Measurements from ENCODE around the gene APOL1. TPM values are rescaled to one million over a fixed set of nuclear protein-coding genes. Genes with fewer than 3 reads are reported as not detected.
A peak's percentile ranks its signal among the peaks of the same experiment; 100 is the strongest.

APOL1 gene
- total and polyA plus RNA-seq, 10 of the 15 experiments (the other 5 are each of a cell fraction or from before 2014, with no cell fraction given), result 9.0 to 42.0 (median 17.6) TPM

GRCh38 chr22:36227396-36227795 lies 25.5 kb upstream of the APOL1 start:
- CTCF ChIA-PET, result interaction anchor here (1.2 to 2.6 kb wide), 3 partner anchors 10 to 32 kb away, joined by 3 to 6 read pairs (median 6); partner anchors contain the start of gene APOL2
- 82% methylated on average over 9 of the region's 9 CpGs for WGBS (ENCODE audit: insufficient coverage, insufficient replicate concordance, low lambda C conversion rate, missing lambda C conversion rate)

GRCh38 chr22:36227806-36228205 lies 25.1 kb upstream of the APOL1 start:
- Histone ChIP-seq H3K36me3 (ENCODE audit: control insufficient read depth in 2 of 2, insufficient read depth in 2 of 2, low read length in 1 of 2) (peaks cover 5 to 20% of the 10 kb centered on the region in 2 experiments), H3K4me1 (ENCODE audit: control insufficient read depth, insufficient read depth, low read length) (peaks cover under 1% of the 10 kb centered on the region), H3K27ac (ENCODE audit: control insufficient read depth, insufficient read depth) (no peak overlapping the region), H3K4me2 (ENCODE audit: control insufficient read depth, insufficient read depth) (no peak overlapping the region), H3K9ac (ENCODE audit: control insufficient read depth, insufficient read depth, low read length) (no peak overlapping the region), H3K9me3 (replicated peaks; ENCODE audit: control insufficient read depth, insufficient read depth, low read length) (no peaks in the 10 kb centered on the region), H3K79me2 (ENCODE audit: control insufficient read depth, insufficient read depth, low read length) (no peaks in the 10 kb centered on the region), H2AFZ (ENCODE audit: control insufficient read depth, low read depth, low read length) (no peak overlapping the region), H3K4me3 (no peak overlapping the region), H4K20me1 (ENCODE audit: control insufficient read depth, insufficient read depth) (no peaks in the 10 kb centered on the region), H3K27me3 (replicated peaks in 1 of 2; ENCODE audit: control insufficient read depth in 2 of 2, insufficient read depth in 2 of 2, low read length in 1 of 2) (no peaks in the 10 kb centered on the region)
- no TSS peak for BruUV-seq (replicated peaks)
- ChIA-PET POLR2A (interaction anchor here (0.7 kb wide), 1 partner anchor 469 kb away, joined by 3 read pairs; no protein-coding TSS in a partner anchor), RAD21 (ENCODE audit: unreplicated experiment) (interaction anchor here (1.4 kb wide), 1 partner anchor 50 kb away, joined by 3 read pairs; no protein-coding TSS in a partner anchor), CTCF (interaction anchor here (1.0 to 2.6 kb wide), 4 partner anchors 9 to 33 kb away, joined by 3 to 6 read pairs (median 4); partner anchors contain the start of gene APOL2), SMC1A (ENCODE audit: uncharacterized antibody, unreplicated experiment) (interaction anchor here (1.2 to 2.6 kb wide), 3 partner anchors 9 to 11 kb away, joined by 3 to 12 read pairs (median 6); partner anchors contain the start of gene APOL2)
- no peak for ATAC-seq
- DNase-seq (ENCODE audit: low read depth, low spot score), result no peak
- WGBS (ENCODE audit: insufficient coverage, insufficient replicate concordance, low lambda C conversion rate, missing lambda C conversion rate), result 97% methylated on average over 8 of the region's 8 CpGs
- in situ Hi-C loops (cut with MboI) (no loop called here), intact Hi-C loops (cut with micrococcal nuclease; ENCODE audit: unreplicated experiment) (no loop called here)
- no peak for FAIRE-seq
- no peak for TF ChIP-seq NR2F1 (conservative IDR thresholded peaks at IDR 0.05)
- TF ChIP-seq KAT2A (conservative IDR thresholded peaks at IDR 0.05; ENCODE audit: control insufficient read depth, low read depth, low read length), result no peak
- no peak for TF ChIP-seq CTCF (IDR thresholded peaks at IDR 0.05 in 2 of 3, conservative IDR thresholded peaks at IDR 0.05 in 1 of 3; ENCODE audit: control insufficient read depth in 2 of 3, extremely low read depth in 1 of 3, insufficient read depth in 1 of 3, low read depth in 3 of 3, low read length in 3 of 3)
- TF ChIP-seq FOXM1 (IDR thresholded peaks at IDR 0.05; ENCODE audit: low read depth, low read length), result no peak
- TF ChIP-seq REST (IDR thresholded peaks at IDR 0.05; ENCODE audit: low read depth, low read length), result no peak

More at GRCh38 chr22:36227396-36227795, 25.5 kb upstream of the APOL1 start:
- DNase-seq (ENCODE audit: low read depth, low spot score) (no peak), FAIRE-seq (no peak), ATAC-seq (no peak)
- ChIA-PET SMC1A (ENCODE audit: uncharacterized antibody, unreplicated experiment) (interaction anchor here (0.8 to 2.6 kb wide), 4 partner anchors 9 to 31 kb away, joined by 3 to 12 read pairs (median 4); partner anchors contain the start of gene APOL2), RAD21 (ENCODE audit: unreplicated experiment) (interaction anchor here (1.4 kb wide), 1 partner anchor 51 kb away, joined by 3 read pairs; no protein-coding TSS in a partner anchor), POLR2A (interaction anchor here (0.7 to 0.8 kb wide), 2 partner anchors 10 to 468 kb away, joined by 3 read pairs; no protein-coding TSS in a partner anchor)
- in situ Hi-C loops (cut with MboI) (no loop called here), intact Hi-C loops (cut with micrococcal nuclease; ENCODE audit: unreplicated experiment) (no loop called here)
- BruUV-seq (replicated peaks), result TSS peak; percentile 78
- TF ChIP-seq RBBP5 (conservative IDR thresholded peaks at IDR 0.05), result no peak
- TF ChIP-seq MAX (IDR thresholded peaks at IDR 0.05; ENCODE audit: low read depth, low read length), result no peak
- no peak for TF ChIP-seq NFXL1 (IDR thresholded peaks at IDR 0.05; ENCODE audit: borderline replicate concordance)
- TF ChIP-seq SMAD5 (IDR thresholded peaks at IDR 0.05; ENCODE audit: low read depth), result no peak
- no peak for TF ChIP-seq WRNIP1 (IDR thresholded peaks at IDR 0.05; ENCODE audit: borderline replicate concordance, low read depth, low read length)
- no peak for TF ChIP-seq ATF3 (IDR thresholded peaks at IDR 0.05; ENCODE audit: borderline replicate concordance, extremely low read depth, low read depth, low read length)
- no peak overlapping the region for H3K9ac ChIP-seq (ENCODE audit: control insufficient read depth, insufficient read depth, low read length)
- H2AFZ ChIP-seq (ENCODE audit: control insufficient read depth, low read depth, low read length), result no peak overlapping the region
- peaks cover 5 to 17% of the 10 kb centered on the region in 2 experiments for H3K36me3 ChIP-seq (ENCODE audit: control insufficient read depth in 2 of 2, insufficient read depth in 2 of 2, low read length in 1 of 2)
- no peaks in the 10 kb centered on the region for H3K9me3 ChIP-seq (replicated peaks; ENCODE audit: control insufficient read depth, insufficient read depth, low read length)
- no peak overlapping the region for H3K4me2 ChIP-seq (ENCODE audit: control insufficient read depth, insufficient read depth)
- no peaks in the 10 kb centered on the region for H3K27me3 ChIP-seq (replicated peaks in 1 of 2; ENCODE audit: control insufficient read depth in 2 of 2, insufficient read depth in 2 of 2, low read length in 1 of 2)
- H3K79me2 ChIP-seq (ENCODE audit: control insufficient read depth, insufficient read depth, low read length), result no peaks in the 10 kb centered on the region
- no peaks in the 10 kb centered on the region for H4K20me1 ChIP-seq (ENCODE audit: control insufficient read depth, insufficient read depth)
- H3K27ac ChIP-seq (ENCODE audit: control insufficient read depth, insufficient read depth), result no peak overlapping the region
- no peak overlapping the region for H3K4me3 ChIP-seq
- H3K4me1 ChIP-seq (ENCODE audit: control insufficient read depth, insufficient read depth, low read length), result no peaks in the 10 kb centered on the region
